BLaER1 treated with 17β-estradiol and CSF1 and Interleukin-3, amounts not matched to agents 10 nM and 100 nM (cell line): ENCODE data around the gene VPS13D.
A peak's percentile ranks its signal among the peaks of the same experiment; 100 is the strongest.

Source experiments
- H3K27ac ChIP-seq, 11 experiments: shearing (Covaris generic); formaldehyde crosslinking; 2 replicates each; pipeline ENCODE4 v1.8.1; 2022
- H3K27me3 ChIP-seq, 11 experiments: shearing (Covaris generic); formaldehyde crosslinking; 2 replicates each; pipeline ENCODE4 v1.8.1; 2022
- H3K36me3 ChIP-seq, 11 experiments: shearing (Covaris generic); formaldehyde crosslinking; 2 replicates each; pipeline ENCODE4 v1.8.1; 2022
- H3K4me1 ChIP-seq, 10 experiments: shearing (Covaris generic); formaldehyde crosslinking; 2 replicates each; pipeline ENCODE4 v1.8.1; 2022
- H3K4me2 ChIP-seq, 11 experiments: shearing (Covaris generic); formaldehyde crosslinking; 2 replicates each; pipeline ENCODE4 v1.8.1; 2022
- H3K4me3 ChIP-seq, 10 experiments: shearing (Covaris generic); formaldehyde crosslinking; 2 replicates each; pipeline ENCODE4 v1.8.1; 2022
- H3K9ac ChIP-seq, 11 experiments: shearing (Covaris generic); formaldehyde crosslinking; 2 replicates each; pipeline ENCODE4 v1.8.1; 2022
- H3K9me3 ChIP-seq, 11 experiments: shearing (Covaris generic); formaldehyde crosslinking; replicated peaks in 1 of 11; 2 replicates each; pipeline ENCODE4 v1.8.1; 2022
- H4K20me1 ChIP-seq, 11 experiments: shearing (Covaris generic); formaldehyde crosslinking; 2 replicates each; pipeline ENCODE4 v1.8.1; 2022
- Cebpa-rat ChIP-seq, 11 experiments: shearing (Covaris generic); IDR thresholded peaks; 2 replicates each; pipeline ENCODE4 v1.8.1; 2022

Gene VPS13D

DNA sequence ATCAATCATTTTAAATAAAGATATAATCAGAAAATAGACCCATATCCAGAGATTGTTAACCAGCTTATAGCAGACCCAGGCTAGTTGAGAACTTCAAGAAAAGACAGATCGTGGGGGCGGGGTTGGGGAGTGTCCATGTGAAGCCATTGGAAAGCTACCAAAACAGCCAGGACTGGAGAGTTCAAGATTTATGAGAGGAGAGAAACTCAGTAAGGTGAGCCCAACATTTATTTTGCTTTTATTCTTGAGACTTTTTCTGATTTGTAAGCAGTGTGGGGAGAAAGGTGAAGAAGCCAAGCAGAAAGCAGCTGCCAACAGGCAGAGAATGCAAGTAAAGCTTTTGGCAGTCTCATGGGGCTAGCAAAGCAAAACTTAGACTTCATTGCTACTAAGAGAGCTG is 179.9 kb downstream of the VPS13D start:
- H3K27me3 ChIP-seq, result no peaks in the 10 kb centered on the region
- peaks cover 0 to 4% (median 0%) of the 10 kb centered on the region in 11 experiments; a peak in 1 of 22 replicates for H4K20me1 ChIP-seq
- H3K27ac ChIP-seq, result no peak overlapping the region
- H3K9me3 ChIP-seq, result peaks cover 11 to 25% (median 18%) of the 10 kb centered on the region in 11 experiments
- no peak overlapping the region for H3K4me3 ChIP-seq
- no peak overlapping the region for H3K9ac ChIP-seq
- no peak for TF ChIP-seq Cebpa-rat (IDR thresholded peaks at IDR 0.05)
- H3K36me3 ChIP-seq, result peaks cover 40 to 71% (median 53%) of the 10 kb centered on the region in 11 experiments
- peaks cover 34 to 41% (median 37%) of the 10 kb centered on the region in 10 experiments for H3K4me1 ChIP-seq
- no peak overlapping the region for H3K4me2 ChIP-seq

DNA sequence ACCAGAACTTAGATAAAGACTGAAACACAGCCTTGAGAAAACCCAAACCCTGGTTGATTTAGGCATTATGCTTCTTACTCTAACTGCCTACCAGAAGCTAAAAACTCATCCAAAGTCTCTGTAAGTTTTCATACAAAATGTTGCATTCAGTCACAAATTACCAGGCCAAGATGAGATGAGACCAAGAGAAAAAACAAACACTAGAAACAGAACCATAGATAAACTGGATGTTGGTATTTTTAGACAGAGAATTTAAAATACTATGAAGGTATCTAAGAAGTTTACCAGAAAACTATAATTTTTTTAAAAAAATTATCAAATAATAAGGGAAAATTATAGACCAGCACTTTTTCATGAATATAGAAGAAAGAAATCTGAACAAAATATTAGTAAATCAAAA is 180.5 kb downstream of the VPS13D start:
- H3K9ac ChIP-seq, result no peak overlapping the region
- no peak for TF ChIP-seq Cebpa-rat (IDR thresholded peaks at IDR 0.05)
- H3K36me3 ChIP-seq, result peaks cover 38 to 71% (median 53%) of the 10 kb centered on the region in 11 experiments
- H3K27me3 ChIP-seq, result no peaks in the 10 kb centered on the region
- no peak overlapping the region for H3K4me2 ChIP-seq
- no peak overlapping the region for H3K27ac ChIP-seq
- H3K9me3 ChIP-seq, result peaks cover 11 to 25% (median 18%) of the 10 kb centered on the region in 11 experiments
- H3K4me1 ChIP-seq, result peaks cover 30 to 36% (median 34%) of the 10 kb centered on the region in 10 experiments
- no peak overlapping the region for H3K4me3 ChIP-seq
- 0 out of 22 replicates have a peak, but pooled peaks cover 0 to 4% (median 0%) of the 10 kb centered on the region in 11 experiments for H4K20me1 ChIP-seq

DNA sequence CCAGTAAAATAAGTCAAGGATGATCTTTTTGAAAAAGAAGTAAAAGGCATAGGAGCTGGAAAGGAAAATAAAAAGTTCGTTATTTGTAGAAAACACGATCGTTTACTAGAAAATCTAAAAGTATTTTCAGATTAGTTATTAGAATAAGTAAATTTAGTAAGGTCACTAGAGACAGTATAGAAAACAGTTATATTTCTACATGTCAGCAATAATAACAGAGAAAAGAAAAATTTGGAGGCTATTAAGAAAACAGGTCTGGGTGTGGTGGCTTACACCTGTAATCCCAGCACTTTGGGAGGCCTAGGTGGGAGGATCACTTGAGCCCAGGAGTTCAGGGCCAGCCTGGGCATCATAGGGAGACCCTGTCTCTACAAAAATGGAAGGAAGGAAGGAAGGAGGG is 181.3 kb downstream of the VPS13D start:
- H3K27me3 ChIP-seq, result no peaks in the 10 kb centered on the region
- H4K20me1 ChIP-seq, result no peaks in the 10 kb centered on the region
- H3K4me1 ChIP-seq, result peaks cover 27 to 33% (median 30%) of the 10 kb centered on the region in 10 experiments
- peaks cover 41 to 72% (median 56%) of the 10 kb centered on the region in 11 experiments for H3K36me3 ChIP-seq
- no peak overlapping the region for H3K9ac ChIP-seq
- peaks cover 11 to 25% (median 18%) of the 10 kb centered on the region in 11 experiments for H3K9me3 ChIP-seq
- H3K27ac ChIP-seq, result no peak overlapping the region
- no peak overlapping the region for H3K4me2 ChIP-seq
- H3K4me3 ChIP-seq, result no peak overlapping the region
- no peak for TF ChIP-seq Cebpa-rat (IDR thresholded peaks at IDR 0.05)

DNA sequence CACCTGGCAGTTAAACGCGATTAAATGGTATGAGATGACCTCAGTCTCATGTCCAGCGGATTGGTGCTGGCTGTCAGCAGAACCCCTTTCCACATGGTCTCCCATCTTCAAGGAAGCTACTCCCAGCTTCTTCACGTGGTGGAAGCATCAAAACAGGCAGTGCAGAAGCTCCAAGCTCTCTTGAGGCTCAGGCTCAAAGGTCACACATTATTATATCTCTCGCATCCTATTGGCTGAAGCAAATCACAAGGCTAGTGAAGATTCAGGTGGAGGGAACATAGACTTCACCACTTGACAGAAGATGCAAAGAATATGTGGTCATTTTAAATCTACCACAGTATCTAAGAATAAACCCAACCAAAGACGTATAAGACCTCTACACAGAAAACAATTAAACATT is 181.9 kb downstream of the VPS13D start:
- no peak overlapping the region for H3K27ac ChIP-seq
- no peak overlapping the region for H3K4me3 ChIP-seq
- H3K9me3 ChIP-seq, result peaks cover 11 to 25% (median 18%) of the 10 kb centered on the region in 11 experiments
- peaks cover 22 to 32% (median 27%) of the 10 kb centered on the region in 10 experiments for H3K4me1 ChIP-seq
- no peak overlapping the region for H3K4me2 ChIP-seq
- no peak for TF ChIP-seq Cebpa-rat (IDR thresholded peaks at IDR 0.05)
- H3K36me3 ChIP-seq, result peaks cover 46 to 79% (median 60%) of the 10 kb centered on the region in 11 experiments
- no peak overlapping the region for H3K9ac ChIP-seq
- no peaks in the 10 kb centered on the region for H3K27me3 ChIP-seq
- H4K20me1 ChIP-seq, result no peaks in the 10 kb centered on the region

DNA sequence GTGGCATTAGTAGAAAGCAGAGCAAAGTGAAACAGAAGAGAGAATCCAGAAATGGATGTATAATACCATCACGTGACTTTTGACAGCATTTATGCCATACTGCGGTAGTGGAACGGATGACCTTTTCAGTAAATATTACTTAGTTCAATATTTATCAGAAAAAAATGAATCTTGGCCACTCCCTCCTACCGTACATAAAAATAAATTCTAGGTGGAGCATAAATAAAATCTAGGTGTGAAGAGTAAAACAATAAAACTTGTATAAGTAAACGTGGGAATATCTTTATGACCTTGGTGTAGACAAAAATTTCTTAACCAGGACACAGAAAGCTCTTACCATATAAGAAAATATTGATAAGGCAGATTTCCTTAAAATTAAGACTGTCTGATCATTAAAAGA is 182.6 kb downstream of the VPS13D start:
- Histone ChIP-seq H3K4me1 (peaks cover 17 to 26% (median 23%) of the 10 kb centered on the region in 10 experiments; a peak in 19 of 20 replicates), H3K9ac (no peak overlapping the region), H3K9me3 (peaks cover 11 to 25% (median 18%) of the 10 kb centered on the region in 11 experiments), H3K36me3 (peaks cover 53 to 86% (median 67%) of the 10 kb centered on the region in 11 experiments), H3K4me3 (no peak overlapping the region), H4K20me1 (no peaks in the 10 kb centered on the region), H3K27ac (no peak overlapping the region), H3K4me2 (no peak overlapping the region), H3K27me3 (no peaks in the 10 kb centered on the region)
- TF ChIP-seq Cebpa-rat (IDR thresholded peaks at IDR 0.05), result no peak

DNA sequence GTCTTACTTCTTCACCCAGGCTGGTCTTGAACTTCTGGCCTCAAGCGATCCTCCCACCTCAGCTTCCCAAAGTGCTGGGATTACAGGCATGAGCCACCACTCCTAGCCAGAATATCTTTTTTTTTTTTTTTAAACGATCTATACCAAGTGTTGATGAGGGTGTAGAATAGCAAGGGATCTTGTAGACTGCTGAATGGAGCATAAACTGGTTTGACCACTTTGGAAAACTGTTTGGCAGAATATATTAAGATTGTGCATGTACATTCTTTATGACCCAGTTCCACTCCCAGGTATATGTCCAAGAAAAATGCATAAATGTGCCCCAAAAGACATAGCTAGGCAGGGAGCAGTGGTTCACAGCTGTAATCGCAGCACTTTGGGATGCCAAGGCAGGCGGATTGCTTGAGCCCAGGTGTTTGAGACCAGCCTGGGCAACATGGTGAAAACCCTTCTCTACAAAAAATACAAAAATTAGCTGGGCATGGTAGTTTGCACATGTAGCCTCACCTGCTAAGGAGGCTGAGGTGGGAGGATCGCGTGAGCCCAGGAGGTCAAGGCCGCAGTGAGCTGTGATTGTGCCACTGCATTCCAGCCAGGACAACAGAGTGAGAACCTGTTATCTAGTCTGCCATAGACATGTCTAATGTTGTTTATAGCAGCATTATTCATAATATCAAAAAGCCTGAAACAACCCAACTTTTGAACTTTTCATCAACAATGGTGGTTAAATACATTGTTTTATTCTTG is 184.0 kb downstream of the VPS13D start:
- no peak overlapping the region for H3K4me2 ChIP-seq
- H3K27me3 ChIP-seq, result no peaks in the 10 kb centered on the region
- H3K27ac ChIP-seq, result no peak overlapping the region
- H3K9ac ChIP-seq, result no peak overlapping the region
- H3K36me3 ChIP-seq, result peaks cover 64 to 94% (median 81%) of the 10 kb centered on the region in 11 experiments
- TF ChIP-seq Cebpa-rat (IDR thresholded peaks at IDR 0.05), result no peak
- H4K20me1 ChIP-seq, result no peaks in the 10 kb centered on the region
- peaks cover 7 to 16% (median 13%) of the 10 kb centered on the region in 10 experiments; a peak in 18 of 20 replicates for H3K4me1 ChIP-seq
- peaks cover 11 to 25% (median 18%) of the 10 kb centered on the region in 11 experiments for H3K9me3 ChIP-seq
- H3K4me3 ChIP-seq, result no peak overlapping the region

DNA sequence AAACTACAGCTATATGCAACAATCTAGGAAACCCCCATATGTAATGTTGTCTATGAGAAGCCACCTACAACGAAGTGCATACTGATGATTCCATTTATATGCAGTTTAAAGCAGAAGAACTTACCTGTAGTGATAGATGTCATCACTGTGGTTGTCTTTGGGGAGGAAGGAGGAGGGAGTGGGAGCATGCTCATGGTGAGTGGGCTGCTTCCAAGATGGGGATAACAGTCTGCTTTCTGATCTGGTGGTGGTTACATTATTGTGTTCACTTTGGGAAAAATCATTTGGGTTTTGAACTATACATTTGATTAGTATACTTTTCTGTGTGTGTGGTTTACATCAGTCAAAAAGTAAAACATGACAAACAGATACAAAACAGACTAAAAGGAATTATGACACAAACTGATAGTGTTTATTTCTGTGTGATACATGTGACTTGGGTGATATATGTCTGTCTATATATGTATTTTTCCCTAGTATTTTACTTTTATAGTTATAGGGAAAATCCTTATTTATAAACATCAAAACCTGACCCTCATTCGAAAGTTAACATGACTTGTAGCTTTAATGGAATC is 184.7 kb downstream of the VPS13D start:
- Histone ChIP-seq H3K4me2 (no peak overlapping the region), H3K9ac (no peak overlapping the region), H3K36me3 (peaks cover 70 to 99% (median 86%) of the 10 kb centered on the region in 11 experiments), H3K4me3 (no peak overlapping the region), H3K27ac (no peak overlapping the region), H3K4me1 (peaks cover 6 to 13% (median 11%) of the 10 kb centered on the region in 10 experiments; a peak in 17 of 20 replicates), H3K27me3 (no peaks in the 10 kb centered on the region), H3K9me3 (peaks cover 10 to 24% (median 16%) of the 10 kb centered on the region in 11 experiments), H4K20me1 (no peaks in the 10 kb centered on the region)
- no peak for TF ChIP-seq Cebpa-rat (IDR thresholded peaks at IDR 0.05)

DNA sequence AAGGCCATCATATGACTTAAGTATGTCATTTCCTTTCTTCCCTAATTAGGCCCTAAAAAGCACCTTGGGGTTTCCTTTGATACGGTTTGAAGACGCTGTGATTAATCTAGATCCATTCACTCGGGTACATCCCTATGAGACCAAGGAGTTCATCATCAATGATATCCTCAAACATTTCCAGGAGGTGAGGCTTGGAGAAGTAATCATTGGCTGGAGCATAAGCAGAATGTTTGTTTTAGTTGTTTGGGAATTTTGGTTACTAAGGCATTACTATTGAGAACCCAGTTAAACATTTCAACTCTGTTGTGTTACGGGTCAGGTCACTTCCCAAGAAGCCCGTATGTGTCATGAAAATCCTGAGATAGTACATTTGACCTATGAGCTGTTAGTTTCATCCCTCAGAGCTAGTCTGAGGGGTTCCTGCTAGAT is 185.2 kb downstream of the VPS13D start:
- Histone ChIP-seq H4K20me1 (no peaks in the 10 kb centered on the region), H3K9ac (no peak overlapping the region), H3K36me3 (peaks cover 69 to 97% (median 83%) of the 10 kb centered on the region in 11 experiments), H3K9me3 (peaks cover 5 to 19% (median 10%) of the 10 kb centered on the region in 11 experiments), H3K27ac (no peak overlapping the region), H3K4me3 (no peak overlapping the region), H3K27me3 (no peaks in the 10 kb centered on the region), H3K4me1 (peaks cover 6 to 18% (median 13%) of the 10 kb centered on the region in 10 experiments; a peak in 17 of 20 replicates), H3K4me2 (no peak overlapping the region)
- no peak for TF ChIP-seq Cebpa-rat (IDR thresholded peaks at IDR 0.05)

DNA sequence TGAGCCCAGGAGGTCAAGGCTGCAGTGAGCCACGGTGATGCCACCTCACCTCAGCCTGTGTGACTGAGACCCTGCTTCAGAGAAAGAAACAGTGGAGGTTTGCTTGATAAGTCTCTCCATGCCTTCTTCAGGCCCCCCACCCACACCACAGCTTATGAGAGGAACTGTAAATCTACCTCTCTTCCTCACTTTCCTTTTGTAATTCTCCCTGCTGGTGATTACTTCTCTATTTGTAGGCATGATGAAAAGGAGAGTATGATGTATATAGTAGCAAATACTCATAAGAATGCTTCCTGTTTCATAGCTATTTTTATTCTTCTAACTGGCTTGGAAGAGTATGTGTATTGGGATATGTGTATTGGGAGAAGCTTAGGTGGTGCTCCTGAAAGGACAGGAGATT is 186.3 kb downstream of the VPS13D start:
- H3K9ac ChIP-seq, result no peak overlapping the region
- peaks cover 6 to 23% (median 17%) of the 10 kb centered on the region in 10 experiments; a peak in 17 of 20 replicates for H3K4me1 ChIP-seq
- no peak overlapping the region for H3K4me3 ChIP-seq
- H3K27ac ChIP-seq, result no peak overlapping the region
- no peak for TF ChIP-seq Cebpa-rat (IDR thresholded peaks at IDR 0.05)
- H3K9me3 ChIP-seq, result peaks cover 0 to 8% (median 0%) of the 10 kb centered on the region in 11 experiments; a peak in 11 of 22 replicates
- no peaks in the 10 kb centered on the region for H4K20me1 ChIP-seq
- no peaks in the 10 kb centered on the region for H3K27me3 ChIP-seq
- H3K4me2 ChIP-seq, result peak overlapping the region in 6 of 11 experiments; percentile 3 to 56 (median 41); a peak in 8 of 22 replicates
- H3K36me3 ChIP-seq, result peaks cover 62 to 95% (median 81%) of the 10 kb centered on the region in 11 experiments
